Inflammatory macrophage (primary cell): ENCODE measurements around the gene TYW5.
"Not testable (repeated sequence)": the region's sequence is repeated elsewhere in the genome, so short reads cannot be mapped to it uniquely, and the experiment has no call there.

Source experiments
- DNase-seq, 2 donors: peaks; one replicate each; pipeline ENCODE4 v3.0.0-alpha.2; 2020 to 2022

The TYW5 gene

DNA sequence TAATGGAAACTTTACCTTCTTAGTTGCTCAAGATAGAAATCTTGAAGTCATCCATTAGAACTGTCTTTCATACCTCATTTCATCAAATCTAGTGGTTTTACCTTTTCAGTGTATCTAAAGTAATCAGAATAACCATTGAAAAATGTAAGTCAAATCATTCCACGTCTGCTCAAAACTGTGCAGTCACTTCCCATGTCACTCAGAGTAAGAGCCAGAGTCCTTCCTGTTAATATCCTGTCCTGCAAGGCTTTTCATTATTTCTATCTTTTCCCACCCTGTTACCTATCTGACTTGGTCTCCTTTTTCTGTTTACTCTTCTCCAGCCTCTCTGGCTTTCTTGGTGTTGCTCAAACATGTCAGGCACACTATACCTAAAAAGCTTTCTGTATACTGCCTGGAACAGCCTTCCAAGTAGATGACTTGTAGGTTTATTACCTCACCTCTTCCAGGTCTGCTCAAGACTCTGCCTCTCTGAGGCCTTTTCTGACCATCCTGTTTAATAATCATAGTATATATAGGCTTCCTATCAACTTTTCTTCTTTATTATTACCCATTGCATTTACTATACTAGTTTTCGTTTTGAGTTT is 40.8 kb downstream of the TYW5 start:
- no peak for DNase-seq

DNA sequence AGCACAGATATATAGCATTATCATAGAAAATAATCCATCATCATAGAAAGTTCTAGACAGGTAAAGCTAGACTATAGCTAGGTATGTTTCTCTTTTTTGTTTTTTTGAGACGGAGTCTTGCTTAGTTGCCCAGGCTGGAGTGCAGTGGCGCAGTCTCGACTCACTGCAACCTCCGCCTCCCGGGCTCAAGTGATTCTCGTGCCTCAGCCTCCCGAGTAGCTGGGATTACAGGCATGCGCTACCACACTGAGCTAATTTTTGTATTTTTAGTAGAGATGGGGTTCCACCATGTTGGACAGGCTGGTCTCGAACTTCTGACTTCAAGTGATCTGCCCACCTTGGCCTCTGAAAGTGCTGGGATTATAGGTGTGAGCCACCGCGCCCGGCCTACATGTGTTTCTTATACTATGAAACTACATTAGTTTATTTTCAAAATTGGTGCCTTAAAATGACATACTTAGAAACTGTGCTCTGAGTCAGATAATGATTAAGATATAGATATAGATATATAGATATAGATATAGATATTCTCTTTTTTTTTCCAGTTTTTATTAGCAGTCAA is 42.7 kb downstream of the TYW5 start:
- DNase-seq, result not testable (repeated sequence)

DNA sequence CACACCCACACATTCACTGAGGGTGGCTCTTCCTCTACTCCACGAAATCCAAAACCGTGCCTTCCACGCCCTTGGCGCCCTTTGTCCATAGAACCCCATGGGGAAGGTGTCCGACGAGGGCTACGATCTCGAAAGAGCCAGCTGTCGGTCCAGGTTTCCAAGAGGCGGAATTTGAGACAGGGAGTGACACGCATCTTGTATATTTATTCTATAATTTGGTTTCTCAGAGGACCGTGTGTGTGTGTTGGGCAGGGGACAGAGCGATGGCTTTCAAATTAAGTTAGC is 43.5 kb downstream of the TYW5 start:
- peak; percentile 67 to 79 for DNase-seq

DNA sequence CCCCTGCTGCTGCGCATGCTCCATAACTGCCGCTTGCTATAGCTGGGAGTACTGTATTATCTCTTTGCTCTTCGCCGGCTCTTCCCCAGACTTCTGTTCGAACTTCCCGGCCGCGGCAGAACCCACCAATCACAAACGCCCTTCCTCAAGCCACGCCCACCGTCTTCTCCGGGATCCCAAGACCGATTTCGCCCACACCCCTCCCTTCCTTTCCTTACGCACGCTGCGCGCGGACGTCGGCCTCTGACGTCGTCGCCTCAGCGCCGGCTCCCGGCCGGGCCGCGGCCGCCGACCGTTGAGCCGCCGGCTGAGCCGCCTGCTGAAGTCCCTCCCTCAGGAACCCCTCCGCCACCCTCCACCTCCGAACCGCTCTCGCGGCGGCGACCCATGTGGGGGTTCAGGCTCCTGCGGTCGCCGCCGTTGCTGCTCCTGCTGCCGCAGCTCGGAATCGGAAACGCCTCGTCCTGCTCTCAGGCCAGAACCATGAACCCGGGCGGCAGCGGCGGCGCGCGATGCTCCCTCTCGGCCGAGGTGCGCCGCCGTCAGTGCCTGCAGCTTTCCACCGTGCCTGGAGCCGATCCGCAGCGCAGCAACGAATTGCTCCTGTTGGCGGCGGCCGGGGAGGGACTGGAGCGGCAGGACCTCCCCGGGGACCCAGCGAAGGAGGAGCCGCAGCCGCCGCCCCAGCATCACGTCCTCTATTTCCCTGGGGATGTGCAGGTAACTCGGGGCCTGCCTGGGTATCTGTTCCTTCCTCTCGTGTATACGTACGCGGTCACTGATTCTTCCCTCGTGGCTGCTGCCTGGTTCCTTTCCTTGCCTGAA is 44.0 kb downstream of the TYW5 start, which contains the start of gene C2orf69:
TSS of gene C2orf69 (plus strand) at position 242 of the 825 bp plus-strand sequence. CDS start at position 388, 146 bp downstream.
- DNase-seq, result peak; percentile 97 to 98

DNA sequence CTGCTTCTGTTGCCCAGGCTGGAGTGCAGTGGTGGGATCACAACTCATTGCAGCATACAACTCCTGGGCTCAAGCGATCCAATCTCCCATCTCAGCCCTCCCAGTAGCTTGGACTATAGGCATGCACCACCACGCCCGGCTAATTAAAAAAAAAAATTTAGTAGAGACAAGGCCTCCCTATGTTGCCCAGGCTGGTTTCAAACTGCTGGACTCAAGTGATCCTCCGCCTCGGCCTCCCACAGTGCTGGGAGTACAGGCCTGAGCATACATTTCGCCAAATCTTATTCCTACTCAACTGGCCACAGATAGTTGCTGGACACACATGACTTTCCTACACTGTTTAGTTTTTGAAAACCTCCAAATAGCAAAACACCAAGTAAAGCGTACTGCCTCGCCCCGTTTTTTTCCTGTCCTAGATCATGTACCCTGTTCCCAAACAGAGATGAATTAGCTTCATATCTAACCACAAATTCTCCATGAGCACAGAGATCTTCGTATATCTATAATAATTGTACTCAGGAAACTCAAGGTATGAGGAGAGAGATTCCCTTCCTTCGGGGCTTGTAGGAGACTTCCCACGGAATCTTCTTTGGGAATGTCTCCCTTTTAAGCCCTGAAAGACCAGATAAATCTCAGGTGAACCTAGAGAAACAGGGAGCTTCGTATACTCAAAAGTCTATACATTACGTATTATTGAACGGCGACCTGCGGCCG is 44.8 kb downstream of the TYW5 start:
- no peak for DNase-seq

DNA sequence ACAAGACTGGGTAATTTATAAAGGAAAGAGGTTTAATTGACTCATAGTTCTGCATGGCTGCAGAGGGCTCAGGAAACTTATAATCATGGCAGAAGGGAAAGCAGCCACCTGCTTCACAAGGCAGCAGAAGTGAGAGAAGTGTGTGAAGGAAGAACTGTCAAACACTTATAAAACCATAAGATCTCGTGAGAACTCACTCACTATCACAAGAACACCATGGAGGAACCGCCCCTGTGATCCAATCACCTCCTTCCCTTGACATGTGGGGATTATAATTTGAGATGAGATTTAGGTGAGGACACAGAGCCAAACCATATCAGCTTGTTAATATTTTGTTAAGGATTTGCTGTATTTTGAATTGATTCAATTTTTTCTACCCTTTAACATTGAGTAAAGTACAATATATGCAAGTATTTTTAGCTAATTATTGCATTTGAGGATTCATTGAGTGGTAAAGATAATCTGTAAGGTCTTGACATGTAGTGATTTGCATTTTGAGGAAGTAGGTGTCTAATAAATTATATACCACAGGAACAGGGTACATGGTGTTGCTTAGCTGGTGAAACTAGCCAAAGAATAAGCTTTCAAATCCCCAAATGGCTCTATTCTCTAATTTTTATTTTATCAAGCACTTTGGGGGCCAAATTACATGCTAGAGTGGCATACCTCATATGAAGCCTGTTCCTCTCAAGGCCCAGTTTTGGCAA is 48.1 kb downstream of the TYW5 start:
- no peak for DNase-seq

DNA sequence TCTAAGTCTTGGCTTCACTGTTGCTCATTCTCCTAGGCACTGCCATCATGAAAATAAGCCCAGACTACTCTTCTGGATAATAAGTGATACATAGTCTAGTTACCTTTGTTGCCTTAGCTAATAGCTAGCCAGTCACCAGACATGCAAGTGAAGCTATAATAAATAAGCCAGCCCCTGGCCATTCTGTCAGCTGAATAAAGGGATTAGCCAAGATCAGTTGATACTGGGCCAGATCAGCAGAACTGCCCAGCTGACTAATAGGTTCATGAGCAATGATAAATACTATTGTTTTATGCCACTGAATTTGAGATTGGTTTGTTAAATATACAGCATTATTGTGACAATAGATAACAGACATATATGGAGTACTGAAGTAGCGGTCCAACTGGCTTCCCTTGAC is 52.2 kb downstream of the TYW5 start:
- no peak for DNase-seq

DNA sequence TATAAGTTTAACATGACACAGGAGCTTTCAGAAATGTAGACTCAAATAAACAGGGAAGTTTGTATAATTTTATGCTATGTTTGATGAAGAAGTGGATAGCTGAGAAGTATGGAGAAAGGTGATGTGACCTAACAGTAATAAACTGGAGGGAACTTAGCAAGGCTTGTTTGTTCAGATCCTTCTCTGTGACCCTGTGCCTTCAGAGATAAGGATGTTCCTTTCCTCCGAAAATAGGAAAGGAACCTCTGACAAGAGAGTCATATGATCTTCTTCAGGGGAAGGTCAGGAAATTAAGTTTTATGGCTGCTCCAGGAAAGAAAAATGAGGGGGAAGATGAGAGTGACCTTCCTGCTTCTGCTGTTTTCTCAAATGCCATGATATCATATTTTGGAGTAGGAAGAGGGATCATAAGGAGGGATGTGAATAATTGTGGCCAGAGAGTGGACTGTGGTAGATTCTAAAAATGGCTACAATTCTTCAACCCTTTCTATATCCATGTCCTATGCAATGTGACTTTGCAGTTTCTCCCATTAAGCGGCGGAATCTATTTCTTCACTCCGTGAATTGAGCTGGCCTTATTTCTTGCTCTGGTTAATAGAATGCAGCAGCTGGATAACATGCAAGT is 52.7 kb downstream of the TYW5 start:
- no peak for DNase-seq

DNA sequence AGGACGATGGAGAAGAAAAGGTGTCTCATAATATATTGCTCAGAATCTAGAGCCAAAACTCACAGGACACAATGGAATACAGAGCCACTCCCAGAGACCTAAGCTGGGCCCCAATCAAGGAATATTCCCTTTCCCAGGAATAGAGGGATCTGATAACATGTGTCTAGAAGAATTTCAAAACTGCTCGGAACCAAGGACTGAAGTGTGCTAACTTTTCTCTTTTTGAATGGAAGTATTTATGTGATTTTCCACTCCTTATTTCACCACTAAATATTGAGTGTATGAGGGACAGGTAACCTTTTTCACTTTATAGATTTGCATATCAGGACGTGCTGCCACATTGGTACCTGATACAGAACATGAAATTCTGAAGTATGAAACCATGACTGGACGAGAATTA is 53.3 kb downstream of the TYW5 start:
- no peak for DNase-seq

DNA sequence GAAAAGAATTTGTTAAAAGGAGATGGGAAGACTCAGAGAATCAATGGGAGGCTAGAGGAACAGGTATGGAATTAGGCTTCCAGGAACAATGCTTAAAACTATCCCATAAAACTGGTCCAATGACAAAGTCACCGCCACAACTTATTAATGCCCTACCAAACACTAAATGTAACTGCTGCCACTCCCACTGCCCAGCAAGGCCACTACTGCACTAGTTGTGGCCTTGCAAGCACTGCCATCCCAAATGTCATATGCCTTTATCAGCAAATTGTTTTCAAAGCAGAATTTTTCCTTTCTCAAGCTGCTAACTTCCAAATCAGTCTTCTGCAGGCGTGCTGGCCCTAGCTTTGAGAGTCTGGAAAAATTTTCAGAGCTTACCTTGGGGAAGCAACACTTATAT is 58.7 kb downstream of the TYW5 start:
- no peak for DNase-seq

DNA sequence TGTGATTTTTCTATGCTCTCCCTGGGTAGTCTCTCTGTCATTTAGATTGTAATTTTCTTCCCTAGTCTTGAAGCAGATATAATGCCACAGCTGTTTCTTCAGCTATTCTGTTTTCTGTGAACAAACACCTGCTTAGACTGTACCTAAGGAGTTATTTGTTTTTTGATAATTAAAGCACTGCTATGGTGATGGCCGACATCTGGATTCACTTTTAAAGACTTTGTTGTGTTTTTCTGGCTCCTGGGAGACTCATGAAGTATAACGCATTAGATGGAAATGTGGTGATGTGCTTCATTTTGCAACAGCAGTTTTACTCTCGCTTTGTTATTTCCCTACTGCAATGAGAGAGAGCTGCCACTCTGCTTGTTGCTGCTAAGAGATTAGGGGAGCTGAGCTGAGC is 59.9 kb downstream of the TYW5 start:
- DNase-seq, result no peak

DNA sequence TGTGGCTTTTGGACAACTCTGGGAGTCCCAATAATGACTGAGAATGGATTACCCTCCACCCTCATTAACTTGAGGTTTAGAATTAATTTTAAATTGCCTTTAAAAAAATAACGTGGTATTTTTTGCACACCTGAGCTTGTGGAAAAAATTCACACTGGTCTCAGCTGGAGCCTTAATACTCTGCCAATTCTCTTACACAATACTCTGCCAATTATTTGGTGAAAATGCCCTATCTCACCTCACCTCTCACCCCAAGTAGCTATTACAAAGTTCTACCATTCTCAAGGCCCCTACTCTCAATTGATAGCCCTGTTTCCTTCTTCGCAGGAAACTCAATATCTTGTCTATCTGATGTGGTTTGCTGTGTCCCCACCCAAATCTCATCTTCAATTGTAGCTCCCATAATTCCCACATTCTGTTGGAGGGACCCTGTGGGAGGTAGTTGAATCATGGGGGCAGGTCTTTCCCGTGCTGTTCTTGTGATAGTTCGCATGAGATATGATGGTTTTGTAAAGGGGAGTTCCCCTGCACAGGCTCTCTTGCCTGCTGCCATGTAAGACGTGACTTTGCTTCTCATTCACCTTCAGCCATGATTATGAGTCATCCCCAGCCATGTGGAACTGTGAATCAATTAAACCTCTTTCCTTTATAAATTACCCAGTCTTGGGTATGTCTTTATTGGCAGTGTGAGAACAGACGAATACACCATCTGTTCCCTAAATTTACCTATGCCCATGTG is 71.6 kb downstream of the TYW5 start:
- no peak for DNase-seq

DNA sequence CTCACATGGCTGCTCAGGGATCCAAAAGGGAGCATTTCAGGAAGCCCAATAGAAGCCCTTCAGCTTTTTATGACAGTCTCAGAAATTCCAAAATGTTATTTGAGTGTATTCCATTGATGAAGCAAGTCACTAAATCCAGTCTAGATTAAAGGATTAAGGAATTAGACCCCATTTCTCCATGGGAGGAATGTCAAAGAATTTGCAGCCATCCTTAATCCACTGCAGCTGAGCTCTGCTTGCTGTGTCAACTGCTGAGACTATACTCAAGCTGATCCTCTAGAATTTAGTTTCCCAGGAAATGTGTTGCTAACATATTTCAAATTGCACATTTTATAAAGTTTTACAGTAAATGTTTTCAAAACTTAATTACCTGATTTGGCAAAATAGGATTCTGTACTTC is 72.6 kb downstream of the TYW5 start:
- DNase-seq, result no peak
